H1 (cell line): Measurements from ENCODE around the gene LORICRIN. TPM values are rescaled to one million over a fixed set of nuclear protein-coding genes. Genes with fewer than 3 reads are reported as not detected.

Source experiments
- CTCF ChIA-PET: fragments of 300-600 bp; sonication (Branson Sonifier 250); formaldehyde crosslinking; loops from one replicate; lab custom pipeline; 2021; ENCODE audit not compliant: partially characterized antibody; lab: Charles Lee
- POLR2A ChIA-PET: fragments of 300-600 bp; sonication (Branson Sonifier 250); formaldehyde crosslinking; loops from one replicate; lab custom pipeline; 2021; ENCODE audit warnings: inconsistent platforms; ENCODE audit not compliant: partially characterized antibody; lab: Charles Lee
- DNase-seq, 2 experiments: peaks; one replicate each; pipeline versions ENCODE4 v3.0.0 to v3.0.0-alpha.2; 2010 to 2022; ENCODE audit warnings: low spot score in 2 of 2, low read depth in 1 of 2, mixed read lengths in 1 of 2
- FAIRE-seq: peaks from 2 replicates; lab custom pipeline; 2011; peaks lifted over from hg19 to GRCh38; lab: Jason Lieb, UNC
- H2AFZ ChIP-seq: 2 replicates; pipeline ENCODE4 v1.8.1; 2012; ENCODE audit warnings: low read length, inconsistent platforms
- H2AK5ac ChIP-seq: 2 replicates; pipeline ENCODE4 v1.6.1; 2013; ENCODE audit warnings: low read depth, low read length
- H2BK120ac ChIP-seq: replicated peaks from 2 replicates; pipeline ENCODE3; 2013; ENCODE audit warnings: low read depth, low read length, inconsistent platforms
- H2BK12ac ChIP-seq: 2 replicates; pipeline ENCODE4 v1.6.1; 2013; ENCODE audit warnings: low read depth, low read length
- H2BK15ac ChIP-seq: 2 replicates; pipeline ENCODE4 v1.6.1; 2013; ENCODE audit warnings: low read length
- H2BK20ac ChIP-seq: 2 replicates; pipeline ENCODE4 v1.6.1; 2013; ENCODE audit warnings: low read length
- H2BK5ac ChIP-seq: 2 replicates; pipeline ENCODE4 v1.6.1; 2013; ENCODE audit warnings: low read depth, low read length
- H3K14ac ChIP-seq: 2 replicates; pipeline ENCODE4 v1.6.1; 2013; ENCODE audit warnings: inconsistent platforms; ENCODE audit not compliant: insufficient read length
- H3K18ac ChIP-seq: 2 replicates; pipeline ENCODE4 v1.6.1; 2013; ENCODE audit warnings: low read length; ENCODE audit errors: extremely low read depth
- H3K23ac ChIP-seq: 2 replicates; pipeline ENCODE4 v1.6.1; 2013; ENCODE audit warnings: inconsistent platforms; ENCODE audit not compliant: insufficient read length
- H3K23me2 ChIP-seq: 2 replicates; pipeline ENCODE4 v1.6.1; 2013; ENCODE audit warnings: low read depth, low read length
- H3K27ac ChIP-seq: 2 replicates; pipeline ENCODE4 v1.6.1; 2011; ENCODE audit warnings: low read depth, low read length, inconsistent platforms
- H3K27me3 ChIP-seq, 4 experiments: replicated peaks in 1 of 4; 1 replicate in 1 of 4; 2 replicates in 3 of 4; pipeline versions ENCODE4 v1.6.1 to v1.8.1; 2011 to 2013; ENCODE audit warnings: low read length in 3 of 4, mild to moderate bottlenecking in 3 of 4, inconsistent platforms in 2 of 4, mixed read lengths in 2 of 4, moderate library complexity in 1 of 4; ENCODE audit not compliant: control insufficient read depth in 3 of 4, insufficient read depth in 3 of 4; ENCODE audit errors: extremely low read depth in 1 of 4
- H3K36me3 ChIP-seq, 4 experiments: 2 replicates each; pipeline versions ENCODE4 v1.6.1 to v1.8.1; 2011 to 2013; ENCODE audit warnings: mild to moderate bottlenecking in 4 of 4, low read length in 3 of 4, moderate library complexity in 2 of 4, control low read depth in 1 of 4, inconsistent platforms in 1 of 4; ENCODE audit not compliant: insufficient read depth in 4 of 4, control insufficient read depth in 2 of 4
- H3K4ac ChIP-seq: replicated peaks from 2 replicates; pipeline ENCODE3; 2013; ENCODE audit warnings: low read length, low read depth, mixed read lengths, inconsistent platforms; ENCODE audit not compliant: insufficient read length
- H3K4me1 ChIP-seq, 4 experiments: replicated peaks in 1 of 4; 1 replicate in 1 of 4; 2 replicates in 3 of 4; pipeline versions ENCODE4 v1.6.1 to v1.8.1; 2011 to 2013; ENCODE audit warnings: low read length in 3 of 4, inconsistent platforms in 2 of 4, mixed read lengths in 1 of 4; ENCODE audit not compliant: insufficient read depth in 4 of 4, control insufficient read depth in 3 of 4
- H3K4me2 ChIP-seq, 2 experiments: 2 replicates each; pipeline versions ENCODE4 v1.6.1 to v1.8.1; 2011 to 2013; ENCODE audit warnings: low read depth in 2 of 2, low read length in 2 of 2, control low read depth in 1 of 2, inconsistent platforms in 1 of 2, mild to moderate bottlenecking in 1 of 2; ENCODE audit not compliant: insufficient read depth in 1 of 2
- H3K4me3 ChIP-seq, 4 experiments: fragments of 200-600, 300-600 bp in 1 of 4; sonication (generic), shearing (Covaris generic), sonication (Bioruptor Twin) in 1 of 4; 2 replicates each; pipeline versions ENCODE4 v1.5.1 to v1.8.1; 2011 to 2016; ENCODE audit warnings: low read length in 4 of 4, low read depth in 3 of 4, control low read depth in 2 of 4, inconsistent platforms in 2 of 4, mild to moderate bottlenecking in 2 of 4, mixed read lengths in 1 of 4, moderate library complexity in 1 of 4; ENCODE audit not compliant: insufficient read depth in 2 of 4; ENCODE audit errors: extremely low read depth in 1 of 4
- H3K56ac ChIP-seq: replicated peaks from 2 replicates; pipeline ENCODE3; 2013; ENCODE audit warnings: low read depth, mild to moderate bottlenecking, mixed read lengths, low read length, inconsistent platforms; ENCODE audit not compliant: insufficient read length
- H3K79me1 ChIP-seq: 2 replicates; pipeline ENCODE4 v1.6.1; 2013; ENCODE audit warnings: low read depth, low read length, control low read depth
- H3K79me2 ChIP-seq, 2 experiments: 2 replicates each; pipeline versions ENCODE4 v1.6.1 to v1.8.1; 2012 to 2013; ENCODE audit warnings: low read length in 2 of 2, mild to moderate bottlenecking in 2 of 2, inconsistent platforms in 1 of 2; ENCODE audit not compliant: insufficient read depth in 2 of 2, control insufficient read depth in 1 of 2
- H3K9ac ChIP-seq, 4 experiments: replicated peaks in 1 of 4; 1 replicate in 1 of 4; 2 replicates in 3 of 4; pipeline versions ENCODE4 v1.6.1 to v1.8.1; 2011 to 2013; ENCODE audit warnings: low read depth in 3 of 4, low read length in 3 of 4, control low read depth in 2 of 4, mild to moderate bottlenecking in 2 of 4, moderate library complexity in 2 of 4, inconsistent platforms in 1 of 4; ENCODE audit errors: extremely low read depth in 1 of 4
- H3K9me3 ChIP-seq, 2 experiments: 2 replicates each; pipeline versions ENCODE4 v1.6.1 to v1.8.1; 2012 to 2013; ENCODE audit warnings: mild to moderate bottlenecking in 2 of 2, moderate library complexity in 2 of 2, control low read depth in 1 of 2, inconsistent platforms in 1 of 2, low read depth in 1 of 2, low read length in 1 of 2, mixed read lengths in 1 of 2; ENCODE audit not compliant: insufficient read depth in 2 of 2
- H4K20me1 ChIP-seq, 2 experiments: replicated peaks in 1 of 2; 2 replicates each; pipeline versions ENCODE3 to v1.8.1; 2011 to 2013; ENCODE audit warnings: inconsistent platforms in 2 of 2, low read length in 2 of 2, mild to moderate bottlenecking in 1 of 2; ENCODE audit not compliant: insufficient read depth in 2 of 2, control insufficient read depth in 1 of 2
- H4K5ac ChIP-seq: 2 replicates; pipeline ENCODE4 v1.6.1; 2013; ENCODE audit warnings: low read length, low read depth, mixed read lengths, inconsistent platforms; ENCODE audit not compliant: insufficient read length
- H4K8ac ChIP-seq: 2 replicates; pipeline ENCODE4 v1.8.0; 2013; ENCODE audit warnings: mild to moderate bottlenecking, moderate library complexity, low read length, inconsistent platforms; ENCODE audit not compliant: insufficient read depth; ENCODE audit errors: extremely low read depth
- H4K91ac ChIP-seq: replicated peaks from 2 replicates; pipeline ENCODE3; 2013; ENCODE audit warnings: low read length, mixed read lengths, inconsistent platforms; ENCODE audit not compliant: insufficient read length
- CHD1 ChIP-seq: IDR thresholded peaks from 2 replicates; pipeline ENCODE4 v1.6.1; 2012; ENCODE audit warnings: low read depth, low read length, improper control_type of control experiment
- GABPA ChIP-seq: IDR thresholded peaks from 2 replicates; pipeline ENCODE4 v1.6.1; 2011; ENCODE audit warnings: mild to moderate bottlenecking, low read length, moderate library complexity, borderline replicate concordance; ENCODE audit not compliant: insufficient read depth
- SRF ChIP-seq: IDR thresholded peaks from 2 replicates; pipeline ENCODE4 v1.6.1; 2011; ENCODE audit warnings: mild to moderate bottlenecking, low read depth, low read length, moderate library complexity
- WGBS, 2 experiments: shearing (Covaris generic) in 1 of 2; methylation state at CpG; one replicate each; pipeline versions ENCODE4 v1.1.6 to v1.1.7; 2013 to 2015; ENCODE audit warnings: low lambda C conversion rate in 2 of 2, mixed read lengths in 2 of 2, inconsistent platforms in 1 of 2, low coverage in 1 of 2, missing lambda C conversion rate in 1 of 2; ENCODE audit not compliant: insufficient replicate concordance in 2 of 2, insufficient coverage in 1 of 2, insufficient read length in 1 of 2; ENCODE audit errors: extremely low coverage in 1 of 2, missing lambda C conversion rate in 1 of 2; 5-methylcytosine and 5-hydroxymethylcytosine counted together
- polyA plus RNA-seq, 7 experiments: library from polyadenylated mRNA; depleted of rRNA in 3 of 7; stranded (reverse) in 5 of 7; unstranded in 2 of 7; fragments of >200 nt in 5 of 7; fragments of 200-250 nt in 2 of 7; gene quantifications; 1 replicate in 5 of 7; 2 replicates in 1 of 7; 4 replicates in 1 of 7; pipeline versions ENCODE4 v1.2.1 to v1.2.3, GENCODE V29; 2011 to 2013; ENCODE audit warnings: missing spikeins in 2 of 7, mixed read lengths in 2 of 7
- total RNA-seq: library from RNA; stranded (reverse); fragmentation: NEBNext Ultra II Directional; extraction: Animal tissue kit (Norgen Biotek cat#: 25700); gene quantifications from 2 replicates; pipeline ENCODE4 v1.2.1, GENCODE V29; 2021

LORICRIN gene
- total and polyA plus RNA-seq, 2 of the 8 experiments (the other 6 are each of a cell fraction or from before 2014, with no cell fraction given), result not detected

DNA sequence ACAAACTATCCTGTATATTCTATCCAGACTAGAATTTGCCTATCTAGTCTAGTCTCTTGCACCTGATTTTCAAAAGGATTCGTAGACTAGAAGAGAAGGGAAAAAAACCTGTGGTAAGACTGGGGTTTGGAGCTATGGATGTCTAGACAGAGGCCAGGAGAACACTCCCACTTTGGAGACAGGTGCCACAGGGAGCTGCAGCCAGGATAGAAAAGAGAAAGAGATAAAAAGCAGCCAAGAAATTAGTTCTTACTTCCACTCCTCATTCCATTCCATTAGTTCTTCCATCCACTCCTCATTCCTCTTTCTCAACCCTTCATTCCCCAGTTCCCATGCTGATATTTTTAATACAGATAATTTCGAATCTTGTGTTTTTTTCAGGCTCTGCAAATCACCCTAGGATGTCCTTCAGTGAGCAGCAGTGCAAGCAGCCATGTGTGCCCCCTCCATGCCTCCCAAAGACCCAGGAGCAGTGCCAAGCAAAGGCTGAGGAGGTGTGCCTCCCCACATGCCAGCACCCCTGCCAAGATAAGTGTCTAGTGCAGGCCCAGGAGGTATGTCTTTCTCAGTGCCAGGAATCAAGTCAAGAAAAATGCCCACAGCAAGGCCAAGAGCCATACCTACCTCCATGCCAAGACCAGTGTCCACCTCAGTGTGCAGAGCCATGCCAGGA lies 41.6 kb upstream of the LORICRIN start:
- H3K9me3 ChIP-seq, result peaks cover 0 to 4% of the 10 kb centered on the region in 2 experiments; a peak in 2 of 4 replicates
- no peaks in the 10 kb centered on the region for H3K36me3 ChIP-seq
- WGBS, 2 experiments, result 83% methylated on average over 2 of the region's 2 CpGs; no CpG with 5 or more reads in 1 of the 2 experiments
- no peak for FAIRE-seq
- H3K18ac ChIP-seq, result no peak overlapping the region
- no peak overlapping the region for H3K27ac ChIP-seq
- no peak overlapping the region for H4K8ac ChIP-seq
- no peak overlapping the region for H2BK120ac ChIP-seq
- H3K23ac ChIP-seq, result no peak overlapping the region
- H2BK12ac ChIP-seq, result no peak overlapping the region
- H3K79me1 ChIP-seq, result no peaks in the 10 kb centered on the region
- H3K27me3 ChIP-seq, result no peaks in the 10 kb centered on the region; a peak in 2 of 7 replicates
- H4K91ac ChIP-seq, result no peak overlapping the region
- H4K5ac ChIP-seq, result no peak overlapping the region
- H3K14ac ChIP-seq, result no peak overlapping the region
- H4K20me1 ChIP-seq, result no peaks in the 10 kb centered on the region
- no peak for DNase-seq
- H3K4me3 ChIP-seq, result no peak overlapping the region
- no peaks in the 10 kb centered on the region for H3K79me2 ChIP-seq
- CTCF ChIA-PET, result interaction anchor here (1.4 to 1.5 kb wide), 2 partner anchors 11 to 347 kb away, joined by 5 read pairs; no protein-coding TSS in a partner anchor
- no peak overlapping the region for H3K4ac ChIP-seq
- TF ChIP-seq SRF (no peak), GABPA (no peak), CHD1 (no peak)
- H3K4me2 ChIP-seq, result no peak overlapping the region
- H3K23me2 ChIP-seq, result no peaks in the 10 kb centered on the region
- POLR2A ChIA-PET, result no interaction called here
- H3K56ac ChIP-seq, result no peak overlapping the region
- H2AK5ac ChIP-seq, result no peak overlapping the region
- no peak overlapping the region for H2AFZ ChIP-seq
- H2BK20ac ChIP-seq, result no peak overlapping the region
- no peaks in the 10 kb centered on the region for H3K4me1 ChIP-seq
- H2BK15ac ChIP-seq, result no peak overlapping the region
- H2BK5ac ChIP-seq, result no peak overlapping the region
- no peak overlapping the region for H3K9ac ChIP-seq
